Mammary epithelial cell (primary cell): ENCODE results near the gene DIPK1B.
A peak's percentile ranks its signal among the peaks of the same experiment; 100 is the strongest.

Source experiments
- CTCF ChIP-seq, 2 donors: IDR thresholded peaks in 1 of 2; conservative IDR thresholded peaks in 1 of 2; 2 replicates each; pipeline ENCODE4 v1.5.1; 2011 to 2012; ENCODE audit warnings: inconsistent platforms in 2 of 2, low read length in 2 of 2, mild to moderate bottlenecking in 2 of 2, control low read depth in 1 of 2, low read depth in 1 of 2; ENCODE audit not compliant: insufficient read depth in 1 of 2; ENCODE audit errors: extremely low read depth in 1 of 2
- EZH2 ChIP-seq: IDR thresholded peaks from 2 replicates; pipeline ENCODE4 v1.6.1; 2012; ENCODE audit warnings: low read length, inconsistent platforms, borderline replicate concordance

GRCh38 chr9:136711751-136712689 is at the start of gene DIPK1B:
- no peak for TF ChIP-seq CTCF (conservative IDR thresholded peaks at IDR 0.05 in 1 of 2, IDR thresholded peaks at IDR 0.05 in 1 of 2; ENCODE audit: extremely low read depth in 1 of 2, insufficient read depth in 1 of 2, low read depth in 1 of 2, low read length in 2 of 2)
- TF ChIP-seq EZH2, result peak; percentile 58
